Activated CD4-positive, alpha-beta T cell treated with anti-CD3 and anti-CD28 coated beads, Interleukin-10, Interleukin-2, amounts not matched to agents 100 ng/mL and 50 ng/mL, durations not matched to agents 16 hours and 8 hours (primary cell): ENCODE measurements around the gene RANBP9.

Source experiments
- DNase-seq: peaks from one replicate; pipeline ENCODE4 v3.0.0-alpha.2; 2020

RANBP9 gene

DNA sequence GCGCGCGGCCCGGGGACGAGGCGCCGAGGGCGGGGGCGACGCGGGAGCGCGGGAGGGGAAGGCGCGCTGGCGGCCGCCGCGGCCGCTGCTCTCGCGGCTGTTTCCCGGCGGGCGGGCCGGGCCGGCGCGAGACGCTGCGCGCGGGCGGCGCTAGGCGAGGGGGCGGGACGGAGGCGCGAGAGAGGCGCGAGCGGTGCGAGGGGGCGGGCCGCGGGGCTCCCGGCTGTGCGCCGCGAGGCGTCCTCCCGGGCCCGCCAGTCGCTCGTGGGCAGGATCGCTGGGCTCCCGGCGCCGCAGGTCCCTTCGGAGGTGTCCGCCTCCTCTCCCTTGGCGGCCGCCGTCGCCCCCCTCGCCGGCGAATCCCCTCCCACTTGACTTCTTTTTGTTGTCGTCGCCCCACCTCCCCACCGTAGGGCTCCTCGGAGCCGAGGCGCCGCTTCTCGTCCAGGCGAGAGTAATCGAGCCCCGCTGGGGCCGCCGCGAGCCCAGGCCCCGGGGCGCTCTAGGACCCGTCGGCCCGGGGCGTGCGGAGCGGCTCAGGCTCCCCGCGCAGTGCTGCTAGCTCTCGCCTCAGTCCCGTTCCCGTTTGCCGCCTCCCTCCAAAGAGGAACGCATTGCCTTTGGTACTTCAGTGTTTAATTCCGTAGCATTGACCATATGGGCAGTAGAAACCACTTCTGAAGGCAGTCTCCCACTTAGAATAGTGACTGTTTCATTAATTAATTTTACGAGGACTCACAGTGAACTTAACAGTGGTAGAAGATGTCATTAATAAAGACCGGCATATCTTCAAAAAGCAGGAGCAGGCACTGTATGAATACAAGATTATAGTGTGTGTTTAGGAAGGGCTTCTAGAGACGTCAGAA, at the start of gene RANBP9:
Gene RANBP9, minus strand, starts transcription at position 103 of the 866 bp plus-strand sequence. CDS start 330 bp downstream, outside the sequence.
- peak; percentile 90 for DNase-seq

- DNase-seq = no peak
These were observed 49.0 kb upstream of the RANBP9 start for GRCh38 chr6:13760307-13761304.

DNA sequence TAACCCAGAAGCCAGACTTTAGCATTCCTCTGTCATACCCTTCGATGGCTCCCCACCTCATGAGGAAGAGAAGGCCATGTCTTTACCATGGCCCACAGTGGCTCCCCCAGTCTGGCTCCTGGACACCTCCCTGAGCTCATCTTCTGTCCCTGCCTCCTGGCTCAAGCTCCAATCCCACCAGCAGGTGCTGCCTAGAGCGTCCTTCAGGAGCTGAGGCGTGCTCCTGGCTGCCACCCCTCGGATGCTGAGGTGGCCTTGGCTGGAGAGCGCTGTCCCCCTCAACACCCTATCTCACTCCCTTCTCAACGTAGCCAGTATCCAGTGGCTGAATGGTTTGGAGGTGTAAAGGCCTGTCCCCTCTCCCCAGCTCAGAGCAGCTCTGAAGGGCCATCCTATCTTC, 47.4 kb upstream of the RANBP9 start:
- DNase-seq = no peak

- no peak for DNase-seq
These were observed 43.0 kb upstream of the RANBP9 start for GRCh38 chr6:13754644-13755043.

- no peak for DNase-seq
These were observed 32.1 kb upstream of the RANBP9 start for GRCh38 chr6:13743736-13744127.

DNA sequence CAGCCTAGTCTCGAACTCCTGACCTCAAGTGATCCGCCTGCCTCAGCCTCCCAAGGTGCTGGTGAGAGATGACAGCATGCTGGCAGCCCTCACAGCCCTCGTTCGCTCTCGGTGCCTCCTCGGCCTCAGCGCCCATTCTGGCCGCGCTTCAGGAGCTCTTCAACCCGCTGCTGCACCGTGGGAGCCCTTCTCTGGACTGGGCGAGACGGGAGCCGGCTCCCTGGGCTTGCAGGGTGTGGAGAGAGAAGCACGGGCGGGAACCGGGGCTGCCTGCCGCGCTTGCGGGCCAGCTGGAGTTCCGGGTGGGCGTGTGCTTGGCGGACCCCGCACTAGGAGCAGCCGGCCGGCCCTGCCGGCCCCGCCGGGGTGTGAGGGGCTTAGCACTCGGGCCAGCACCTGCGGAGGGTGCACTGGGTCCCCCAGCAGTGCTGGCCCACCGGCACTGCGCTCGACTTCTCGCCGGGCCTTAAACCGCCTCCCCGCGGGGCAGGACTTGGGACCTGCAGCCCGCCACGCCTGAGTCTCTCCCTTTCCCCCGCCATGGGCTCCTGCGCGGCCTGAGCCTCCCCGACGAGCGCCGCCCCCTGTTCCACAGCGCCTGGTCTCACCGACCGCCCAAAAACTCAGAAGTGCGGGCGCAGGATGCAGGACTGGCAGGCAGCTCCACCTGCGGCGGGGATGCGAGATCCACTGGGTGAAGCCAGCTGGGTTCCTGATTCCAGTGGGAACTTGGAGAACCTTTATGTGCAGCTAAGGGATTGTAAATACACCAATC, 31.5 kb upstream of the RANBP9 start:
- no peak for DNase-seq

GRCh38 chr6:13741365-13741764, 29.7 kb upstream of the RANBP9 start:
- DNase-seq = no peak

DNA sequence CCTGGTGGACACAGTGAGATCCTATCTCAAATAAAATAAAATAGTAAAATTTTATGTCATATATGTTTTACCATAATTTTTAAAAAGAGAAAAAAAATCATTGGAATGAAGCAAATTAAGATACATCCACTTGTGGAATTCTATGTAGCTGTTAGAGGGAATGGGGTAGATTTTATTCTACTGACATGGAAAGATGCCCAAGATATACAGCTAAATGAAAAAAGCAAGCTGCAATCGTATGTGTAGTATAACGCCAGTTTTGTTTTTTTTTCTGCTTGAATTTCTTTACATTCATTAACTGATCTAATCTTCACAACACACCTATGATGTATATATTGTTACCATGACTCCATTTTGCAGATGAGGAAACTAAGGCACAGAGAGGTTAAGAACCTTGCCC, 23.4 kb upstream of the RANBP9 start:
- DNase-seq = no peak

- no peak for DNase-seq
These were observed 21.7 kb upstream of the RANBP9 start for GRCh38 chr6:13733178-13733887.

GRCh38 chr6:13730704-13731103, 19.1 kb upstream of the RANBP9 start:
- DNase-seq = no peak

DNA sequence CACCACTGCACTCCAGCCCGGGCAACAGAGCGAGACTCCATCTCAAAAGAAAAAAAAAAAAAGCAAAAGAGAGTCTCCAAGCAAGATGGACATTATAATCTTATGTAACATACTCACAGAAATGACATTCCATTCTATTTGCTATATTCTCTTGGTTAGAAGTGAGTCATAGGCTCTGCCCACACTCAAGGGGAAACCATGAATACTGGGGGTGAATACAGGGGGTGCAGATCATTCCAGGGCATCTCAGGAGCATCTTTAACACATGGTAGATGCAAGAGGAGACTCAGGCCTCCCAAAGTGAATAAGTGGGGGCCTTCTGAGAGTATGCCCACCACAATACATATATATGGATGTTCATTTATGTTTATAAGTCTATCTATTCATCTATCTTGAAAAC, 18.3 kb upstream of the RANBP9 start:
- DNase-seq = no peak

- peak; percentile 68 for DNase-seq
These were observed 13.9 kb upstream of the RANBP9 start for GRCh38 chr6:13725570-13725969.

- DNase-seq = no peak
These were observed 13.4 kb upstream of the RANBP9 start for GRCh38 chr6:13725052-13725451.

GRCh38 chr6:13724182-13724581, 12.5 kb upstream of the RANBP9 start:
- DNase-seq = no peak

GRCh38 chr6:13722880-13723279, 11.2 kb upstream of the RANBP9 start:
- no peak for DNase-seq

DNA sequence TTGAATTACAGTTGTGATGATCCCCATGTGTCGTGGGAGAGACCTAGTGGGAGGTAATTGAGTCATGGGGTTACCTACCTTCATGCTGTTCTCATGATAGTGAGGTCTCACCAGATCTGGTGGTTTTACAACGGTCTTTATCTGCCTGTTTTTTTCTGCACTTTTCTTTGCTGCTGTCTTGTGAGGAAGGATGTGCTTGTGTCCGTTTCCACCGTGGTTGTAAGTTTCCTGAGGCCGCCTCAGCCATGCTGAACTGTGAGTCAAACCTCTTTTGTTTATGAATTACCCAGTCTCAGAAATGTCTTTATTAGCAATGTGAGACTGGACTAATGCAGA, 6.5 kb upstream of the RANBP9 start:
- no peak for DNase-seq

- no peak for DNase-seq
These were observed 5.3 kb upstream of the RANBP9 start for GRCh38 chr6:13716955-13717295.

GRCh38 chr6:13716225-13716954, 4.8 kb upstream of the RANBP9 start:
- DNase-seq = no peak

DNA sequence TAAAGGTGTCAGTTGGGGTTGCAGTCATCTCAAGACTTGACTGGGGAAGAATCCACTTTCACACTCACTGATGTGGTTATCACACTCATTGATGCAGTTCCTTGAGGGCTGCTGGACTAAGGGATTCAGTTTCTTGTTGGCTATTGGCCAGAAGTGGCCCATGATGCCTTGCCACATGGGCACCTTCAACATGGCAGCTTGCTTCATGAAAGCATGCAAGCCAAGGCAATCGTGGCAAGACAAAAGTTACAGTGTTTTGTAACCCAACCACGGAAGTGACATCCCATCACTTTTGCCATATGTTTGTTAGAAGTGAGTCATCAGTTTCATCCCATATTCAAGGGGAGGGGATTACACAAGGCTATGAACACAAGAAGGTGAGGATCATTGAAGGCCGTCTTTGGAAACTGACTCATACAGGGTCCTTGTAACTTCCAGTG, 3.8 kb upstream of the RANBP9 start:
- peak; percentile 91 for DNase-seq

DNA sequence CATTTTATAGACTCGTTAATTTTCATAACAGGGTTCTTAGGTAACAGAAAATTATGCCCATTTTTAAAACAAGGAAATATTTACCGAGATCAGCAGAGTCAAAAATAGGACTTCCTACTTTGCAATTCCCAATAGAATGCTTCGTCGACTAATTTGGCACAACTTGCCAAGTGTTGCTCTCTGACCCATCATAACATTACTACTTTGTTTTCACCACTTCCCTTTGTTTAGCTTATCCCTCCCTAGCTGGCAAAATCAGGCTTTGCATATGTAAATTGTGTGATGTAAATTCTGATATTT, 914 bp upstream of the RANBP9 start:
- peak; percentile 48 for DNase-seq

GRCh38 chr6:13711324-13711732, 307 bp downstream of the RANBP9 start:
- DNase-seq = peak; percentile 82
